ENCODE measurements around the gene CRTC2.
"Not testable (repeated sequence)": the region's sequence is repeated elsewhere in the genome, so short reads cannot be mapped to it uniquely, and the experiment has no call there.

Gene CRTC2

GRCh38 chr1:153928245-153928644 lies 30.2 kb downstream of the CRTC2 start:
- no peak for ATAC-seq

- ATAC-seq: no peak
Observed at GRCh38 chr1:153926405-153926804, 32.0 kb downstream of the CRTC2 start.

- peak; percentile 95 to 96 for ATAC-seq
Observed at GRCh38 chr1:153922972-153923925, 35.2 kb downstream of the CRTC2 start, which contains the start of gene GATAD2B. Gene GATAD2B, minus strand, starts transcription at chr1:153922972. Its CDS starts 94,625 bp downstream, at chr1:153828347.

- ATAC-seq: peak; percentile 6 to 19
Observed at GRCh38 chr1:153922076-153922971, 36.1 kb downstream of the CRTC2 start.

GRCh38 chr1:153921803-153922075 lies 36.7 kb downstream of the CRTC2 start:
- no peak for ATAC-seq

- no peak for ATAC-seq
Observed at GRCh38 chr1:153921080-153921802, 37.2 kb downstream of the CRTC2 start.

- no peak for ATAC-seq
Observed at GRCh38 chr1:153919876-153920852, 38.2 kb downstream of the CRTC2 start.

- peak; percentile 36 to 49 for ATAC-seq
Observed at GRCh38 chr1:153916297-153916696, 42.1 kb downstream of the CRTC2 start.

- ATAC-seq: no peak
Observed at GRCh38 chr1:153912349-153912748, 46.1 kb downstream of the CRTC2 start.

GRCh38 chr1:153910560-153910959 lies 47.9 kb downstream of the CRTC2 start:
- not testable (repeated sequence) for ATAC-seq

- no peak for ATAC-seq
Observed at GRCh38 chr1:153908071-153908470, 50.3 kb downstream of the CRTC2 start.

GRCh38 chr1:153907134-153907533 lies 51.3 kb downstream of the CRTC2 start:
- ATAC-seq: no peak

GRCh38 chr1:153906396-153906795 lies 52.0 kb downstream of the CRTC2 start:
- no peak for ATAC-seq

- ATAC-seq: not testable (repeated sequence)
Observed at GRCh38 chr1:153905908-153906307, 52.5 kb downstream of the CRTC2 start.

- no peak for ATAC-seq
Observed at GRCh38 chr1:153903841-153904455, 54.5 kb downstream of the CRTC2 start.

- ATAC-seq: no peak
Observed at GRCh38 chr1:153899509-153899908, 58.9 kb downstream of the CRTC2 start.

Data from activated CD4-positive, CD25-positive, alpha-beta regulatory T cell treated with anti-CD3 and anti-CD28 coated beads, Interleukin-2, amount 50 U/mL, for 24 hours (primary cell).